Caco-2 (cell line): ENCODE measurements around the gene AP2A2. TPM values are rescaled to one million over a fixed set of nuclear protein-coding genes. Genes with fewer than 3 reads are reported as not detected.

ENCODE experiments used
- BruUV-seq: library from RNA; stranded (reverse); fragments of 400-500 nt; replicated peaks from 2 replicates; lab custom pipeline; 2021; lab: Mats Ljungman, UMichigan
- CTCF ChIA-PET: fragments of 300-600 bp; sonication (Branson Sonifier 250); formaldehyde crosslinking; loops from one replicate; lab custom pipeline; 2022; ENCODE audit warnings: antibody characterized with exemption; lab: Charles Lee
- POLR2A ChIA-PET: fragments of 300-600 bp; sonication (Branson Sonifier 250); formaldehyde crosslinking; loops from one replicate; lab custom pipeline; 2022; ENCODE audit warnings: antibody characterized with exemption; lab: Charles Lee
- DNase-seq, 2 experiments: peaks; one replicate each; pipeline versions ENCODE4 v3.0.0 to v3.0.0-alpha.2; 2020 to 2022
- H3K27me3 ChIP-seq: replicated peaks from 2 replicates; pipeline ENCODE4 v1.6.0; 2011; ENCODE audit warnings: low read length; ENCODE audit not compliant: control insufficient read depth, insufficient read depth
- H3K36me3 ChIP-seq: 2 replicates; pipeline ENCODE4 v1.5.1; 2011; ENCODE audit warnings: low read length; ENCODE audit not compliant: control insufficient read depth, insufficient read depth
- H3K4me1 ChIP-seq: fragments of 250-450 bp; sonication (Bioruptor Pico); 2 replicates; pipeline ENCODE4 v1.5.1; 2020; ENCODE audit warnings: mild to moderate bottlenecking
- H3K4me3 ChIP-seq: 2 replicates; pipeline ENCODE4 v1.5.1; 2011; ENCODE audit warnings: low read depth, mild to moderate bottlenecking, control low read depth, low read length
- H3K9me3 ChIP-seq: fragments of 250-450 bp; sonication (Bioruptor Pico); 2 replicates; pipeline ENCODE4 v1.5.1; 2020; ENCODE audit warnings: mild to moderate bottlenecking, moderate library complexity
- H3K27ac Mint-ChIP-seq: one replicate; pipeline ENCODE4 v1.8.0; 2022; ENCODE audit warnings: mixed read lengths; ENCODE audit not compliant: unreplicated experiment
- H3K27me3 Mint-ChIP-seq: one replicate; pipeline ENCODE4 v1.8.0; 2022; ENCODE audit warnings: mixed read lengths; ENCODE audit not compliant: insufficient read depth, unreplicated experiment
- H3K36me3 Mint-ChIP-seq: one replicate; pipeline ENCODE4 v1.8.0; 2022; ENCODE audit warnings: mild to moderate bottlenecking, mixed read lengths; ENCODE audit not compliant: insufficient read depth, unreplicated experiment
- H3K4me1 Mint-ChIP-seq: one replicate; pipeline ENCODE4 v1.8.0; 2022; ENCODE audit warnings: low read depth, mixed read lengths; ENCODE audit not compliant: unreplicated experiment
- H3K4me3 Mint-ChIP-seq: one replicate; pipeline ENCODE4 v1.8.0; 2022; ENCODE audit warnings: mild to moderate bottlenecking, moderate library complexity, mixed read lengths; ENCODE audit not compliant: unreplicated experiment
- H3K9me3 Mint-ChIP-seq: one replicate; pipeline ENCODE4 v1.8.0; 2022; ENCODE audit warnings: mixed read lengths; ENCODE audit not compliant: unreplicated experiment
- intact Hi-C: fragments of 100-400 bp; cut with micrococcal nuclease; formaldehyde crosslinking; loops from one replicate; pipeline ENCODE4 v1.10.0; 2022; ENCODE audit not compliant: unreplicated experiment
- total RNA-seq: library from RNA; stranded (reverse); gene quantifications from 2 replicates; pipeline ENCODE4 v1.2.3, GENCODE V29; 2022
- TF ChIP-seq, protein P1 (sequence below), 2 experiments: fragments of 200-600 bp in 1 of 2; IDR thresholded peaks; 1 replicate in 1 of 2; 2 replicates in 1 of 2; pipeline versions ENCODE4 v1.5.1 to v1.8.0; 2011 to 2022; ENCODE audit warnings: antibody characterized with exemption in 1 of 2, control low read depth in 1 of 2, inconsistent platforms in 1 of 2, low read depth in 1 of 2, low read length in 1 of 2, mild to moderate bottlenecking in 1 of 2, moderate library complexity in 1 of 2; ENCODE audit not compliant: insufficient read depth in 1 of 2, severe bottlenecking in 1 of 2, unreplicated experiment in 1 of 2

AP2A2 gene
- total RNA-seq, 1 experiment from 2014 or later, result 130 TPM

GRCh38 chr11:907668-908067 lies 18.0 kb upstream of the AP2A2 start:
- ChIA-PET POLR2A (no interaction called here), CTCF (interaction anchor here (0.6 kb wide), 1 partner anchor 14 kb away, joined by 4 read pairs; no protein-coding TSS in a partner anchor)
- H3K4me3 Mint-ChIP-seq, result no peak overlapping the region
- peaks cover 43% of the 10 kb centered on the region for H3K36me3 Mint-ChIP-seq
- no peaks in the 10 kb centered on the region for H3K9me3 ChIP-seq
- TF ChIP-seq, protein P1, sequence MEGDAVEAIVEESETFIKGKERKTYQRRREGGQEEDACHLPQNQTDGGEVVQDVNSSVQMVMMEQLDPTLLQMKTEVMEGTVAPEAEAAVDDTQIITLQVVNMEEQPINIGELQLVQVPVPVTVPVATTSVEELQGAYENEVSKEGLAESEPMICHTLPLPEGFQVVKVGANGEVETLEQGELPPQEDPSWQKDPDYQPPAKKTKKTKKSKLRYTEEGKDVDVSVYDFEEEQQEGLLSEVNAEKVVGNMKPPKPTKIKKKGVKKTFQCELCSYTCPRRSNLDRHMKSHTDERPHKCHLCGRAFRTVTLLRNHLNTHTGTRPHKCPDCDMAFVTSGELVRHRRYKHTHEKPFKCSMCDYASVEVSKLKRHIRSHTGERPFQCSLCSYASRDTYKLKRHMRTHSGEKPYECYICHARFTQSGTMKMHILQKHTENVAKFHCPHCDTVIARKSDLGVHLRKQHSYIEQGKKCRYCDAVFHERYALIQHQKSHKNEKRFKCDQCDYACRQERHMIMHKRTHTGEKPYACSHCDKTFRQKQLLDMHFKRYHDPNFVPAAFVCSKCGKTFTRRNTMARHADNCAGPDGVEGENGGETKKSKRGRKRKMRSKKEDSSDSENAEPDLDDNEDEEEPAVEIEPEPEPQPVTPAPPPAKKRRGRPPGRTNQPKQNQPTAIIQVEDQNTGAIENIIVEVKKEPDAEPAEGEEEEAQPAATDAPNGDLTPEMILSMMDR (IDR thresholded peaks at IDR 0.05; ENCODE audit: insufficient read depth in 1 of 2, low read depth in 1 of 2, low read length in 1 of 2, severe bottlenecking in 1 of 2, unreplicated experiment in 1 of 2), result no peak
- no peaks in the 10 kb centered on the region for H3K9me3 Mint-ChIP-seq
- no TSS peak for BruUV-seq
- no peaks in the 10 kb centered on the region for H3K27me3 Mint-ChIP-seq
- no peak for DNase-seq
- H3K4me3 ChIP-seq, result no peak overlapping the region
- peaks cover 6% of the 10 kb centered on the region for H3K4me1 ChIP-seq
- H3K36me3 ChIP-seq, result peaks cover 2% of the 10 kb centered on the region; the same call in 1 of the 2 replicates
- H3K27ac Mint-ChIP-seq, result no peak overlapping the region
- H3K27me3 ChIP-seq, result no peaks in the 10 kb centered on the region
- H3K4me1 Mint-ChIP-seq, result peaks cover 6% of the 10 kb centered on the region
- intact Hi-C loops, result no loop called here

DNA sequence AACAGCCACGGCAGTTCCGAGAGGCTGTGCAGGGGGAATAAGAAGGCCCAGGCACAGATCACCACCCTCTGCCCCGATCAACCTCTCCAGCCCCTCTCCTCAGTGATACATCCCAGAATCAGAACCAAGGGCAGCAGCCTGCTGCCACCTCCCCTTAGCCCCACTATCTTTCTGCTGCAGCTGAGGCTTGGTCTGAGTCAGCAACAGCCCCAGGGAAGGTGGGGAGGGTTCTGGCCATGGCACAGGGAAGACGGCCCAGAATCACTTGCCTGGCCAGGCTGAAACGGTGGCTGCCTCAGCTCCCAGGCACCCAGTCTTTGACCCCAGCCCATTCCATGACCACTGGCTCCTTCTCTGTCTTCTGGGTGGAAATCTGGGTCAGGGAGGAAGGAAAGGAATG lies 17.4 kb upstream of the AP2A2 start:
- Histone ChIP-seq H3K27me3 (no peaks in the 10 kb centered on the region), H3K9me3 (no peaks in the 10 kb centered on the region), H3K4me3 (no peak overlapping the region), H3K4me1 (peaks cover 6% of the 10 kb centered on the region), H3K36me3 (peaks cover 2% of the 10 kb centered on the region; the same call in 1 of the 2 replicates)
- intact Hi-C loops, result no loop called here
- TF ChIP-seq, protein P1 (IDR thresholded peaks at IDR 0.05; ENCODE audit: insufficient read depth in 1 of 2, low read depth in 1 of 2, low read length in 1 of 2, severe bottlenecking in 1 of 2, unreplicated experiment in 1 of 2), result no peak
- peaks cover 6% of the 10 kb centered on the region for H3K4me1 Mint-ChIP-seq
- BruUV-seq, result no TSS peak
- H3K9me3 Mint-ChIP-seq, result no peaks in the 10 kb centered on the region
- CTCF ChIA-PET, result no interaction called here
- no peak for DNase-seq
- no peaks in the 10 kb centered on the region for H3K27me3 Mint-ChIP-seq
- peaks cover 37% of the 10 kb centered on the region for H3K36me3 Mint-ChIP-seq
- POLR2A ChIA-PET, result no interaction called here
- H3K4me3 Mint-ChIP-seq, result peak overlapping the region; percentile 11
- H3K27ac Mint-ChIP-seq, result no peak overlapping the region

DNA sequence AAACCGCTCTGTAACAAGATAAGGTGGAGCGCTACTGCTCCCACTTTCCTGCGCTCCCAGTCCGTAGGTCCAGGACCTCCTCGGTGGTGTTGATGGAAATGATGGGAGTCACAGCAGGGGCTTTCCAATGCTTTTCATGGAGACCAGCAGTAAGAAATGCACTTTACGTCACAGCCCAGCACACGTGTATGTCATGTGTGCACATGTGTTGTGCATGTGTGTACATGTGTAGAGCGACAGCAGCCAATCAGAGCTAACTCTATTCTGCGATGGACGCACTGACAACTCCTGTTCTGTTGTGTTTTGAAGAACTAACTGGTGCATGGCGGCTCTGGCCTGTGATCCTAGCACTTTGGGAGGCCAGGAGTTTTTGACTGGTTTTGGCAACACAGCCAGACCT lies 16.3 kb upstream of the AP2A2 start:
- Mint-ChIP-seq H3K27ac (no peak overlapping the region), H3K27me3 (no peaks in the 10 kb centered on the region), H3K9me3 (no peaks in the 10 kb centered on the region), H3K4me3 (peak overlapping the region; percentile 84), H3K36me3 (peaks cover 28% of the 10 kb centered on the region), H3K4me1 (peaks cover 6% of the 10 kb centered on the region)
- TF ChIP-seq, protein P1 (IDR thresholded peaks at IDR 0.05; ENCODE audit: insufficient read depth in 1 of 2, low read depth in 1 of 2, low read length in 1 of 2, severe bottlenecking in 1 of 2, unreplicated experiment in 1 of 2), result no peak
- CTCF ChIA-PET, result no interaction called here
- H3K27me3 ChIP-seq, result no peaks in the 10 kb centered on the region
- peaks cover 6% of the 10 kb centered on the region for H3K4me1 ChIP-seq
- peaks cover 1% of the 10 kb centered on the region; the same call in 1 of the 2 replicates for H3K36me3 ChIP-seq
- BruUV-seq, result no TSS peak
- H3K4me3 ChIP-seq, result peak overlapping the region; percentile 100
- intact Hi-C loops, result no loop called here
- POLR2A ChIA-PET, result no interaction called here
- H3K9me3 ChIP-seq, result no peaks in the 10 kb centered on the region
- no peak for DNase-seq
